Activated effector memory CD4-positive, alpha-beta T cell treated with anti-CD3 and anti-CD28 coated beads, Interleukin-2, amount 50 U/mL, for 16 hours (primary cell): Measurements from ENCODE around the gene CTIF.
"Not testable (repeated sequence)": the region's sequence is repeated elsewhere in the genome, so short reads cannot be mapped to it uniquely, and the experiment has no call there.

Source experiments
- DNase-seq: peaks from one replicate; pipeline ENCODE4 v3.0.0-alpha.2; 2020

Gene CTIF

GRCh38 chr18:48715711-48716361, 177.0 kb downstream of the CTIF start:
- no peak for DNase-seq

GRCh38 chr18:48717227-48717626, 178.4 kb downstream of the CTIF start:
- DNase-seq, result not testable (repeated sequence)

GRCh38 chr18:48718251-48718959, 179.6 kb downstream of the CTIF start:
- no peak for DNase-seq

- no peak for DNase-seq
Observed at GRCh38 chr18:48719388-48719787, 180.6 kb downstream of the CTIF start.

GRCh38 chr18:48719974-48720654, 181.3 kb downstream of the CTIF start:
- no peak for DNase-seq

GRCh38 chr18:48720655-48721025, 181.8 kb downstream of the CTIF start:
- no peak for DNase-seq

- no peak for DNase-seq
Observed at GRCh38 chr18:48721312-48721711, 182.5 kb downstream of the CTIF start.

- DNase-seq, result no peak
Observed at GRCh38 chr18:48723016-48723415, 184.2 kb downstream of the CTIF start.

GRCh38 chr18:48723837-48724236, 185.0 kb downstream of the CTIF start:
- no peak for DNase-seq

GRCh38 chr18:48724442-48724841, 185.6 kb downstream of the CTIF start:
- no peak for DNase-seq

GRCh38 chr18:48724939-48725338, 186.1 kb downstream of the CTIF start:
- DNase-seq, result no peak

- no peak for DNase-seq
Observed at GRCh38 chr18:48725562-48725961, 186.7 kb downstream of the CTIF start.

GRCh38 chr18:48727681-48728080, 188.8 kb downstream of the CTIF start:
- DNase-seq, result no peak

- DNase-seq, result no peak
Observed at GRCh38 chr18:48728204-48728833, 189.5 kb downstream of the CTIF start.

- no peak for DNase-seq
Observed at GRCh38 chr18:48729404-48729803, 190.6 kb downstream of the CTIF start.

- DNase-seq, result no peak
Observed at GRCh38 chr18:48730010-48730409, 191.2 kb downstream of the CTIF start.

GRCh38 chr18:48732767-48733424, 194.1 kb downstream of the CTIF start:
- no peak for DNase-seq

- DNase-seq, result no peak
Observed at GRCh38 chr18:48733643-48734253, 194.9 kb downstream of the CTIF start.

GRCh38 chr18:48734460-48734859, 195.6 kb downstream of the CTIF start:
- DNase-seq, result no peak

- DNase-seq, result no peak
Observed at GRCh38 chr18:48735080-48735676, 196.3 kb downstream of the CTIF start.

- DNase-seq, result no peak
Observed at GRCh38 chr18:48735681-48736255, 196.9 kb downstream of the CTIF start.
